GM10847 (cell line): ENCODE data around the gene PHKB.

ENCODE experiments used
- POLR2A ChIP-seq: IDR thresholded peaks from 2 replicates; pipeline ENCODE4 v1.6.1; 2011; ENCODE audit not compliant: insufficient read length; ENCODE audit errors: extremely low read depth

The PHKB gene

DNA sequence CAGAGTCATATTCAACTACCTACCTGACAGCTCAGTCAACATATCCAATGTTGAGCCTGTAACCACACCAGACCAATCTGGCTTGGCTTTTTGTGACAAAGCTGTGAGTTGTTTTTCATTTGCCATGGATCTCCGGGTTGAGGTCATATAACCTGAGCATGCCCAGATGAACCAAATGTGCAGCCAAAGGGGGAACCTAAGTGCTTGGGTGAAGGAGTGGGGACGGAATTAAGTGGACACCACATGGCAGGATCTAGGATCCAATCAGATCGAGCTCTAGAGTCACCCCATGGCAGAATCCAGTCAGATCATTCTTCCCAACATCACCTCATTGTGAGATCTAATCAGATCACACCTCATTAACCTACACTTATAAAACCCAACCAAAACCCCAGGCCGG, 258.6 kb downstream of the PHKB start:
- no peak for TF ChIP-seq POLR2A

DNA sequence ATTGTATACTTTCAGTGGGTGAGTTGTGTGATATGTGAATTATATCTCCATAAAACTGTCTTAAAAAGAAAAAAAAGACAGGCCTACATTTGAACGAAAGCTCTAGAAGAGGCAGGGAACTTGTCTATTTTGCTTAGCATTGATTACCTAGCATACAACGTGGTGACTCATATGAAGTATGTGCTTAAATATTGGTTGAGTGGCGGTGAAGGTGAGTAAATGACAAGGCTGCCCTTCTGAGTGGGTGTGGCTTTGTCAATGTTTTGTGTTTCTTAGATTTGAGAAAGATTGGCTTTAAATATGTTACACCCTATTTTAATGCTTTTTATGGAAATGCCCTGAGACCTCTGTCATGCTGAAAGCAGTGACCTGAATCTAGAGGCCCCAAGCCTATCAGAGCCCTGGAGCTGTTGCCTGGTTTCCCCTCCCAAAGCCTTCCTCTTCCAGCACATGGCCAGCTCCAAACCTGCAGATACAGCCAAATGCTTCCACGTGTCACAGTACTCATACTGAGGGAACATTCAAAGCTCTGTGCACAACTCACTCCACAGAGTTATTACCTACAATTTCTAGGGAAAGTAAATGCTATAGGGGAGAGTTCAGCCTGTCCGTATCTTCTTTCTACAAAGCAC, 260.0 kb downstream of the PHKB start:
- no peak for TF ChIP-seq POLR2A

DNA sequence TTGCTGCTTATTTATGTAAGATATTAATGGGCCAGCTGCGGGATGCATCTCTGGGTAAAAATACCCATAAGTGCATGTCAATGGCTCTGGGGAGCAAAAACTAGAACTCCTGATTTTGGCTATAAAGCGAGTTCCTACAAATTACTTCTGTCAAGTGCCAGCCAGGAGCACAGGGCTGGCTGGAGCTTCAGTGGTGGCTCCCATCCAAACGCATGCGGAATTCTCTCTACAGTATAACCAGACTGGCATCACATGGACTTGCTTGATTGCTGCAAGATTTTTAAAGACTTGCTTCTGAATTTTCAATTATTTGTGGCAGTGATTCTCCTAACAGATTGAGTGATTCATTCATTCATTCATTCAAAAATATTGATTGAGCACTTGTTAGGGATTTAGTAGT, 260.9 kb downstream of the PHKB start:
- TF ChIP-seq POLR2A: no peak

- TF ChIP-seq POLR2A: no peak
These were observed 263.1 kb downstream of the PHKB start for GRCh38 chr16:47724115-47724785.

GRCh38 chr16:47725188-47725695, 264.1 kb downstream of the PHKB start:
- no peak for TF ChIP-seq POLR2A

- no peak for TF ChIP-seq POLR2A
These were observed 265.0 kb downstream of the PHKB start for GRCh38 chr16:47726031-47726675.

DNA sequence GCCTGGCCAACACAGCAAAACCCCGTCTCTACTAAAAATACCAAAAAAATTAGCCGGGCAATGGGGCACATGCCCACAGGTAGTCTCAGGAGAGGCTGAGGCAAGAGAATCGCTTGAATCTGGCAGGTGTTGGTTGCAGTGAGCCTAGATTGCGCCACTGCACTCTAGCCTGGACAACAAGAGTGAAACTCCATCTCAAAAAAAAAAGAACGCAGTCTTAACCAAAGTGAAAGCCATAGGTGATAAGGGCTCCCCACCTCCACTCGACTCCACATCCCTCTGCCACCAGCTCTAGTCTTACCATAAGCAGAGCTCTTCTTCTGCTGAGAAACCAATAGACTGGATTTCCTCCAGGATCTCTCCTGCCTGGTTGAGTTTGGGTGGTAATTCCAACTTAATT, 266.0 kb downstream of the PHKB start:
- no peak for TF ChIP-seq POLR2A

DNA sequence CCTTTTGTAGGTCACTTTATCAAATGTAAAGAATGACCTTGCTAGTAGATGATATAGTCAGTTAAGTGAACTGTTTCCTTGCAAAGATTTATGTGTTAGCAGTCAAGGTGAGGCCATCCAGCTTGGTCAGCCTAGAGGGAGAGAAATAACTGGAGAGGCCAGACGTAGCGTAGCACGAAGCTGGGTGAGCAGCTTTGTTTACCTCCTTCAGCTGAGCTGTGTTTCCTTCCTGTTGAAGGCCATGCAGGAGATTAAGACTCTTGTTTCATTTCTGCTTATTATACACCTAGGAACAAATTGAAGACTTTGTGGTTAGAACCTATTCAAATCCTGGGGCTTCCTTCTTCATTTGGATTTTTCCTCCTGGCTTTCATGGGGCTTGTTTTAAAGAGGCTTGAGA, 267.1 kb downstream of the PHKB start:
- no peak for TF ChIP-seq POLR2A

DNA sequence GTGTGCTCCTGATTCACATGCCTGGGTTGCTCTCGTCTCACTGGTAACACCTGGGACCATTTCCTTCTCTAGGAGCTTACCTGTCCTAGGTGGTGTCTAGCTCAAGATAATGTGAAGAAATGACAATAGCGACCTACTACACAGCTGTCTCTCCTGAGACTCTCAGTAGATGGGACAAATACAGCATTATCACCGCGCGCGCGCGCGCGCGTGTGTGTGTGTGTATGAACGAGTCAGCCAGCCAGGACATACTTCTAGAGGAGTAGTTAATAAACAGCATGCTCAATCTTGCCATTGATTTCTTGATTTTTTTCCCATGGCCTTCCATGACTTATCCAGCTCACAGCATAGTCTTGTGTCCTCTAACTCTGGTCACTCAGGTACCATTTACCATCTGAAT, 268.6 kb downstream of the PHKB start:
- TF ChIP-seq POLR2A: no peak

DNA sequence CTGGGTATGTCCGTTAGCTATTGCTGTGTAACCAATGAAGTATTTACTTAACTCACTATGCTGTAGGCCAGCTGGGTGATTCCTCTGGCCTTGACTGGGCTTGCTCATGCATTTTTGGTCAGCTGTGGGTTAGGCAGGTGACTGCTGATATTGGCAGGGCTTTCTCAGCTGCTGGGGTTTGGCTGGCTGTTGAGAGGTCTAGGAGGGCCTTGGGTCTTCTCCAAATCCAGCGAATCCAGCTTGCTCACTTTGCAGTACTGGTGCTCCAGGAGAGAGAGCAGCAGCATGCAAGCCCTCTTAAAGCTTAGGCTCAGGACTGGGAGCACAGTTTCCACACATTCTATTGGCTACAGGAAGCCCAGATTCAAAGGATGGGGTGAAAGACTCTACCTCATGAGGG, 270.1 kb downstream of the PHKB start:
- no peak for TF ChIP-seq POLR2A

- TF ChIP-seq POLR2A: no peak
These were observed 271.0 kb downstream of the PHKB start for GRCh38 chr16:47732122-47732521.

- no peak for TF ChIP-seq POLR2A
These were observed 271.5 kb downstream of the PHKB start for GRCh38 chr16:47732523-47733111.

DNA sequence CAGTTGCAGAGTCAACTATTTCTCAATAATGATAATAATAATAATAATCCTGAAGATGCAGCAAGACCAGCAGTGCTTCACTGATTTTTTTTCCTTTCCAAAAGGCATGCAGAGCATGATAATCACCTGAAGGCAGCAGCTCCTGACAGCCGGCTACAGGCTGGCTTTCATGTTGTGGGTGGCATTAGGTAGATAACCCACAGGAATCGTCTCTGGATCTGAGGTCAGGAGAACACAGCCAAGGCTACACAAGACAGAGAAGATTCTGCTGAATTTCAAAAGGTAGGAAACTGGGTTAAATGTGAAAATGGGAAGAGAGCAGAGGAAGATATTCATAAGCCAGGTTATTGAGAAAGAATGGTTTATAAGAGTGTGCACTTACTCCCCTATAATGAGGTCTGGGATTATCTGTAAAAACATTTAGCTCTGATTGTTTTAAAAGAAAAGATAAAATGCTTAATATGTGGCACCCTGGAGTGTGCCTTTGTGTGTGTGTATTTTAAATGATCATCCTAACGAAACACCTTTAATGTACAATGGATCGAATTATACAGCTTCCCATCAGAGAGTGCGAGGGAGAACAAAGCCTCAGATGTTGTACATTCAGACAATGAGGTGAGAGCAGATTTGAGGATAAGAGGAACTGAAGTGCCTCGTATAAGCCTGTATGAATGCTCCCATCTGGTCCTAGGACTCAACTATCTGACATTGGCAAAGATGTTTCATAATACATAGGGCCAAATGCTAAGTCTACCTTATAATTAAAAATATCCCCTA, 273.1 kb downstream of the PHKB start:
- TF ChIP-seq POLR2A: no peak

DNA sequence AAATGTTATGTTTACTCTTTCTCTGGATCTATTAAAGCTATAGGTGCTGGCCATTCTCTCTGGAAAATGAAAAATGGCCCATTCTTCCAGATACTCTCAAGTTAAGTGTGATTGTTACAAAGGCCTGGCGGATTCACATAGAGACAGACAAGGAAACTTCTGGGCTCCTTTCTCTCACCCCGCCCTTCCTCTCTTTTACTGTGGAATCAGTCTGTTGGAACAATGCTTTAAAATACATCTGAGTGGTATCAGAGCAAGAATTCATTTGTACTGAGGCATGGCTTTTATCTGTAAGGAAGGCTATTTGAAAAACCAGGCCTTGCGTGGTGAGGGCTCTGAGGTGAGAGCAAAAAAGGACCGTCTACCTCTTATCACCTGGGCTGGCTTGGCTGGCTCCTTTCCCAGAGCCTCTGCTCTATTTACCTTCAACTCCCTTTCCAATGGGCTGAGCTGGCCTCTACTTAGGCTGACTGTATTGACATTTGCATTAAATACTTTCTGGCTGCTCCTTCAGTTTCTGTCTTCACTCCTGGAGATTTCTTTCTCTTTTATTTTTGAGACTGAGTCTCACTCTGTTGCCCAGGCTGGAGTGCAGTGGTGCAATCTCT, 274.0 kb downstream of the PHKB start:
- no peak for TF ChIP-seq POLR2A

- no peak for TF ChIP-seq POLR2A
These were observed 289.2 kb downstream of the PHKB start for GRCh38 chr16:47750371-47750770.
